M059J (cell line): ENCODE data around the gene TTC28. TPM values are rescaled to one million over a fixed set of nuclear protein-coding genes. Genes with fewer than 3 reads are reported as not detected.
"Not testable (repeated sequence)": the region's sequence is repeated elsewhere in the genome, so short reads cannot be mapped to it uniquely, and the experiment has no call there.

Source experiments
- DNase-seq: peaks from one replicate; pipeline ENCODE4 v3.0.0-alpha.2; 2012; ENCODE audit warnings: low read depth
- total RNA-seq: library from RNA; depleted of rRNA; stranded (reverse); fragments of >200 nt; shearing (Covaris generic); gene quantifications from 2 replicates; pipeline ENCODE4 v1.2.3, GENCODE V29; 2014; rRNA removed

TTC28 gene
- total RNA-seq: 8.7 and 13.9 TPM in 2 replicates

DNA sequence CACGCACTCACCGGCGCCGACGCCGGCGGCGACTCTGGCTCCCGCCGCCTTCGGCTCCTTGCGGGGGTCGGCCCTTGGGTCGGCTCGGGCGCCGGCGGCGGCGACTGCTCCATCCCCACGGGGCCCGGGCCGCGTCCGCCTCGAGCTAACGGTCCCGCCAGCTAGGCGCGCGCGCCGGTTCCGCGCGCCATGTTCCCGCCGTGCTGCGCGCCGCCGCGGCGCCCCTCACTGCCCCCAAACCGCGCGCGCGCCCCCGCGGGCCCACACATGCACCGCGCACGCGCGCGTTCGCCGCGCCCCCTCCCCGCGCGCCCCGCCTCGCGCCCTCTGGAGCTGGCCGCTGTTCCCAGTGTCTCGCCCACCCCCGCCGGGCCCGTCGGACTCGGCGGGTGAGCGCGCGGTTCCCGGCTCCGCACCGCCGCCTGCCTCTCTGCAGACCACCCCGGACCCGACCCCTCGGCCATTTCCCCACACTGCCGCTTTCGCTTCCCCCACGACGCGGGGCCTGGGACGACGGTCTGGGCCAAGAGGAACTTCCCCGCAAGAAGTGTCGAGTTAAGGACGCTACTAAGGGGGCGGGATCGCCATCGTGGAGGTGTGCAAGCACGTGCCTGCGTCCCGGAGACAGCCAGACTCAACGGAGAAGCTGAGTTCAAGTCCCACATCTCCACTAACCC, at the start of gene TTC28:
TTC28 (minus strand) TSS at position 230 of the 677 bp plus-strand sequence; CDS start at position 113, 117 bp downstream.
- DNase-seq: peak; percentile 32

- DNase-seq: no peak
These were observed 49.1 kb upstream of the TTC28 start for GRCh38 chr22:28728621-28729313.

DNA sequence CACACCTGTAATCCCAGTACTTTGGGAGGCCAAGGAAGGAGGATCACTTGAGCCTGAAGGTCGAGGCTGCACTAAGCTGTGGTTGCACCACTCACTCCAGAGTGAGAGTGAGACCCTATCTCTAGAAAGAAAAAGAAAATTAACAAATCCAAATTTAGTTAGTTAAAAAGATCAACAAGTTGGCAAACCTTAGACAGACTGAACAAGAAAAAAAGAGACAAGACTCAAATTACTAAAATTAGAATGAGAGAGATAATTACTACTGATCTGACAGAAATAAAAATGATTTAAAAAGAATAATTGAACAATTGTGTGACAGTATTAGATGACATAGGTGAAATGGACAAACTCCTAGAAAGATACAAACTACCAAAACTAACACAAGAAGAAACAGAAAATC, 48.4 kb upstream of the TTC28 start:
- no peak for DNase-seq

DNA sequence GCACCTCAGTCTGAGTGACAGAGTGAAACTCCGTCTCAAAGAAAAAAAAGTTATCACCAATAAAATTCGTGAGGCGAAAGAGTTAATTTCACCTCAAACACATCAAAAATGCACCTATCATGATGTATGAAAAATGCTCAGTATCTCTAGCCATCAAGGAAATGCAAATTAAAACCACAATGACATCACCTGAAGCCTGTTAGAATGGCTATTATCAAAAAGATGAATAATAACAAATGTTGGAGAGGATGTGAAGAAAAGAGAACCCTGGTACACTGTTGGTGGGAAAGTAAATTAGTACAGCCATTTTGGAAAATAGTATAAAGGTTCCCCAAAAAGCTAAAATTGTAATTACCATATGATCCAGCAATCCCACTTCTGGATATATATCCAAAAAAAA, 38.4 kb upstream of the TTC28 start:
- DNase-seq: no peak

DNA sequence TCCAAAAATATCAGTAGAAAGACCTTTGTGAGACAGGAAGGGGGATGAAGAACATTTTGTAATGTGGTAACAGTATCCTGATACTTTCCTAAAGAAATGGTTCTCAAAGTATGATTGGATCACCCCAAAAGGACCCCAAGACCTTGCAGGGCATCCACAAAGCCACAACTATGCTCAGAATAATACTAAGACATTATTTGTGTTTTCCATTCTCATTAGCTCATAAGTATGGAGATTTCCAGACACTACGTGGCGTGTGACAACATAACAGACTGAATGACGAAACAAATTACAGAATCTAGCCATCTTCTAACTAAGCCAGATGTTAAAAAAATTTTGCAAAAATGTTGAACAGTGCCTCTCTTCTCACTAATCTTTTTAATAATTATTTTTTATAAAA, 37.0 kb upstream of the TTC28 start:
- no peak for DNase-seq

- no peak for DNase-seq
These were observed 36.0 kb upstream of the TTC28 start for GRCh38 chr22:28715611-28716010.

DNA sequence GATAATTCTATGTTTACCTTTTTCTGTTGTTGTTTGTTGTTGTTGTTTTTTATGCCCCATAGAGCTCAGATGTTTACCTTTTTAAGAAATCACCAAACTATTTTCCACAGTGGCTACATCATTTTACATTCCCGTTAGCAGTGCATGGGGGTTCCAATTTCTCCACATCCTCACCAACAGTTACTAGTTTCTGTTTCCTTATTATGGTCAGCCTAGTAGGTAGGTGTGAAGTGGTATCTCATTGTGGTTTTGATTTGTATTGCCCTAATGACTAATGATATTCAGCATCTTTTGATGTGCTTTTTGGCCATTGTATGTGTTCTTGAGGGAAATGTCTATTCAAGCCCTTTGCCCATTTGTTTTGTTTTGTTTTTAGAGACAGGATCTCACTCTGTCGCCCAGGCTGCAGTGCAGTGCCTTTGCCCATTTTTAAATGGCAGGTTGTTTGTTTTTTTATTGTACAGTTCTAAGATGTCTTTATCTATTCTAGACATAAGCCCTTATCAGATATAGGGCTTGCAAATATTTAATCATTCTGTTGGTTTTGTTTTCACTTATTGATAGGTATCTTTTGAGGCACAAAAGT, 34.5 kb upstream of the TTC28 start:
- DNase-seq: peak; percentile 50

- DNase-seq: peak; percentile 91
These were observed 32.5 kb upstream of the TTC28 start for GRCh38 chr22:28711820-28712777.

DNA sequence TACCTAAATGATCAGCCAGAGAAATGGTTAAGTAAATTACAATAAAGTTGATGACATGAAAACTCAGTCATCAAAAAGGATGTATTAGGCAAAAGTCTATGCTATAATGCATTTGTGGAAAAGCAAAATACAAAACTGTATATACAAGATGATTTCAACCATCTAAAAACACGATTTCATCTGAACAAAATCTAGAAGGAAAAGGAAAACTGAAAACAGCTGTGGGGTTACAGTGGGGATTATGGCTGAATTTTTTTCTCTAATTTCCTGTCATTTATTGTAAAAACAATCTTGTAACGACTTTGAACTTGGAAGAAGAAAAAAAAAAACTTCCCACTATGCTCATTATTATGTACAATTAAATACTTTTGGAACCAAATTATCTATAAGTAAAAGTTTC, 31.7 kb upstream of the TTC28 start:
- no peak for DNase-seq

DNA sequence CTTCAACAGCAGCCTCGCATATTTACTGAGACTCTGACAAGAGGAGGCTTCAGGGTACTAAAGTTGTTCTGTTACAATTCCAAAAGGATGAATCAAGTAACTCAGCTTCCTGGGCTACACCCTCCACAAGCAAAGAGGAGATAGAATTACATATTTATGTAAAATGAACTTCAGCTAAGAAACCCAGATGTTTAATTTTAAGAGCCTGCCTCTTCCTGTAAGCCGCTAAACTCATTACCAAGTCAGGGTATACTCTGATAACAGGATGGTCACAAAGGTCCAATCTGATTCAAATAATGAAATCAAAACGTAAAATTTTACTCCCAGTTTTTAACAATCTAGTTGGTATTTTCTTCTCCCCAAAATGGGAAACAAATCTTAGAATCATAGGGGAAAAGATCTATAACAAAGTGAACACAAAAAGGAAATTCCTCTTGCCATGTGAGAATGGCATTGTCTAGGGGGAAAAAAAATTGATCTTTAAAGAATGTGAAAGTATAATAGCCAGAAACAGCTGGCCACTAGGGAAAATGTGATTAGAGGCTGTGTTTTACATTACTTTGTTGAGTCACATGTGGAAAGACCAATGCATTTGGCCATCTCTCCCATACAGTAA, 31.0 kb upstream of the TTC28 start:
- peak; percentile 57 for DNase-seq

GRCh38 chr22:28710107-28710506, 30.5 kb upstream of the TTC28 start:
- DNase-seq: no peak

- no peak for DNase-seq
These were observed 27.2 kb upstream of the TTC28 start for GRCh38 chr22:28706845-28707244.

DNA sequence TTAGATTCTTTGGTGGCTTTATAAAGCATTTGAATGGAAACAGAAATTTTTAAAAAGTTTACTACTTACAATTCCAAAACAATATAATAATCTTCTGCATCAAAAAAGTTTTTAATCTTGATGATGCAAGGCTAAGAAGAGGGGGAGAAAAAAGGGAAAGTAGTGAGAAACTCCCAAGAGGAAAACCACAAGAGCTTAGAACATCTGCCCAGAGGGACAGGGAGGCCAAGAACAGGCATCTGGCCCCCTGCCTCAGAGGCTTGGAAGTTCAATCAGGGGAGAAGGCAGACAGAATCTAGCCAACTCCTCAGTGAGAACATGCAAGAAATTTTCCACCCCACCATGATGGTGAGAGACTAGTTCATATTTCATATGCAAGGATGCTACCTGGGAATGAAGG, 23.8 kb upstream of the TTC28 start:
- no peak for DNase-seq

GRCh38 chr22:28702891-28703290, 23.3 kb upstream of the TTC28 start:
- DNase-seq: no peak

GRCh38 chr22:28693041-28693760, 13.6 kb upstream of the TTC28 start:
- not testable (repeated sequence) for DNase-seq

- not testable (repeated sequence) for DNase-seq
These were observed 10.2 kb upstream of the TTC28 start for GRCh38 chr22:28689796-28690195.

DNA sequence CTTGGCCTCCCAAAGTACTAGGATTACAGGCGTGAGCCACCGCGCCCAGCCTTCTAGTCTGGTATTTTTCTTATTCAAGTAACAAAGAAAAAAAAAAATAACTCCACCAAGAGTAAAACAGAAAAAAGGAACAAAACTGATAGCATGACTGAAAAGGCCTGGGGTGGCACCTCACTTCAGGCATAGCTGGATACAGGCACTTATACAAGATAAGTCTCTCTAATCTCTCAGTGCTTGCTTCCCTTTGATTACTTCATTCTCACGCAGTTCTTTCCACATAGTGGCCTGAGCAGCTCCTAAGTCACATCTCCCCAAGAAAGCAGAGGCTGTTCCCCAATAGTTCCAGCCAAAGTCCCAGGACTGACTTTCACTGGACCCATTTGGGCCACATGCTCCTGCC, 3.3 kb upstream of the TTC28 start:
- DNase-seq: not testable (repeated sequence)

DNA sequence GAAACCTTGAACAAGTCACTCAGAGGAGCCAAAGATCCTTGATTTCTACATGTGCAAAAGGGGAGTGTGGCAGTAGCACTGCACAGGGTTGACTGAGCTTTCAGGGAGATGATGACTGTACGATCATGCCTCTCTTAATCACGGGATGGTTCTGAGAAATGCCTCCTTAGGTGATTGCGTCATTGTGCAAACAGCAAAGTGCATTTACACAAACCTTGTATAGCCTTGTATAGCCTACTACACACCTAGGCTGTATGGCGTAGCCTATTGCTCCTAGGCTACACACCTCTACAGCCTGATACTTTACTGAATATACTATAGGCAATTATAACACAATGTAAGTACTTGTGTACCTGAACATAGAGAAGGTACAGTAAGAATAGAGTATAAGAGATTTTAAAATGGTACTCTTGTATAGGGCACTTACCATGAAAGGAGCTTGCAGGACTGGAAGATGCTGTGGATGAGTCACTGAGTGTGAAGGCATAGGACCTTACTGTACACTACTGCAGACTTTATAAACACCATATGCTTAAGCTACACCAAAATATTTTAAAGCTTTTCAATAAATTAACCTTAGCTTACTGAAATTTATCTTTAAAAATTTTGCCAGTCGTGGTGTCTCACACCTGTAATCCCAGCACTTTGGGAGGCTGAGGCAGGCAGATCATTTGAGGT, 1.3 kb upstream of the TTC28 start:
- DNase-seq: peak; percentile 19

- DNase-seq: not testable (repeated sequence)
These were observed 646 bp downstream of the TTC28 start for GRCh38 chr22:28678778-28679610.
